Skeletal muscle tissue (tissue), 5 donors: ENCODE measurements around the gene SORCS1. TPM values are rescaled to one million over a fixed set of nuclear protein-coding genes. Genes with fewer than 3 reads are reported as not detected.

Experiments
- H3K27ac ChIP-seq: one replicate; pipeline ENCODE4 v1.7.0; 2013; ENCODE audit warnings: mild to moderate bottlenecking, low read depth, low read length, inconsistent platforms
- H3K27me3 ChIP-seq, 3 donors: one replicate each; pipeline ENCODE4 v1.7.0; 2013; ENCODE audit warnings: low read length in 3 of 3; ENCODE audit not compliant: control insufficient read depth in 3 of 3, insufficient read depth in 3 of 3
- H3K36me3 ChIP-seq, 3 donors: one replicate each; pipeline ENCODE4 v1.7.0; 2013; ENCODE audit warnings: low read length in 3 of 3; ENCODE audit not compliant: control insufficient read depth in 3 of 3, insufficient read depth in 3 of 3
- H3K4me1 ChIP-seq, 3 donors: one replicate each; pipeline ENCODE4 v1.7.0; 2013; ENCODE audit warnings: low read length in 3 of 3, mild to moderate bottlenecking in 3 of 3; ENCODE audit not compliant: control insufficient read depth in 3 of 3, insufficient read depth in 3 of 3
- H3K4me3 ChIP-seq, 3 donors: one replicate each; pipeline ENCODE4 v1.7.0; 2013; ENCODE audit warnings: low read length in 3 of 3
- H3K9ac ChIP-seq, 3 donors: one replicate each; pipeline ENCODE4 v1.7.0; 2013; ENCODE audit warnings: low read length in 3 of 3, mild to moderate bottlenecking in 3 of 3, moderate library complexity in 2 of 3, low read depth in 1 of 3
- H3K9me3 ChIP-seq, 3 donors: one replicate each; pipeline ENCODE4 v1.7.0; 2013; ENCODE audit warnings: low read length in 3 of 3; ENCODE audit not compliant: control insufficient read depth in 3 of 3
- small RNA-seq: library from RNA; depleted of rRNA; stranded (forward); fragments of <200 nt; gene quantifications from one replicate; pipeline ENCODE3, GENCODE V24; 2014
- total RNA-seq: library from RNA; depleted of rRNA; stranded (reverse); fragments of >200 nt; gene quantifications from one replicate; pipeline ENCODE4 v1.2.3, GENCODE V29; 2014
- donor health status: Osteomylitis.

SORCS1 gene
- total RNA-seq, 1 donor from 2014 or later: 4.2 TPM

DNA sequence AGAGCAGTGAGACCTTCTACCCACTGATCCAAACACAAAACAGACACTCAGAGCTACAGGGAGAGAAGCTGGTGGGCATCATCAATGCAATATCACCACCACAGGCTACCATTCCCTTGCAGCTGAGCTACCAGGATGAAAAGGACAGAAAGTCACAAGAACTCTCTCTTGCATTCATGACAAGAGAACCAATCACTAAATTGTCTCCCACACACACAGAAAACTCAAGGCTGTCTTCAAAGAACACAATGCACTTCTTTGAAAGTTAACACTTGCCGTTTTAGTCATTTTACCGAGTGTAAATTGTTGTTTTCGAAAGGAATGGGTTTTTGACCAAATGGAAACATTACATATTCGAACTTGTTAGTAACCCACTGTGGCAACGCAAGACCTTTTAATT, 626.6 kb downstream of the SORCS1 start:
- no peak overlapping the region for H3K27ac ChIP-seq
- no peak overlapping the region for H3K9ac ChIP-seq
- H3K9me3 ChIP-seq: no peaks in the 10 kb centered on the region
- H3K27me3 ChIP-seq: no peaks in the 10 kb centered on the region
- H3K4me1 ChIP-seq: no peaks in the 10 kb centered on the region
- H3K36me3 ChIP-seq: no peaks in the 10 kb centered on the region
- no peak overlapping the region for H3K4me3 ChIP-seq

DNA sequence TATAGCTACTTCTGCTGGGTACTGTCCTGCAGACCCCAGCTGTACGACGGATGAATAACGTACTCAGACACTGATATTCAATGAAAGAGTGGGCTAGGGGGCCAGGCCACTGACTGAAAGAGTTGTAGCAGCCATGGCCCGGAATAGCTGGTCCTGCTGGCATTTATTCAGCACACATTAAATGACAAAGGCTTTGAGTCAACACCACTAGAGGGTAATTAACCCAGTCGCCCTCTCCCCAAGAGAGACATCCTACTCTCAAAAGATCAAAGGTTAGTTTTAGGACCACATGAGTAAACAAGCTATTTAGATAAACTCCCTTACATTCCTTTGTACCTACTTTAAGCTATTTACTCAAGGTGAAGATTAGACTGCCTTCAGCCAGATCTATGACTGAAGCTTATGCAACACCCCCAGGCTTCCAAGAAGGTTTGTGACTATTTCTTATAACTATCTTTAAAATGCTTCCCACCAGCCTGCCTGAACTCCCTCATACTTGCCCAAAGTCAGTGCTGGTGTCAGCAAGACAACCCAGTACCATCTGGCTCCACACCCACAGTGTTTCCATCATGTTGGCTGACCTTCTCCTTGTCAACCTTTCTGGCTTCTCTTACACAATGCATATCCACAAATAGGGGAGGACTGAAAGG, 629.1 kb downstream of the SORCS1 start:
- no peak overlapping the region for H3K9ac ChIP-seq
- no peak overlapping the region for H3K27ac ChIP-seq
- H3K4me1 ChIP-seq: no peaks in the 10 kb centered on the region
- no peaks in the 10 kb centered on the region for H3K36me3 ChIP-seq
- no peaks in the 10 kb centered on the region for H3K27me3 ChIP-seq
- H3K4me3 ChIP-seq: no peak overlapping the region
- no peaks in the 10 kb centered on the region for H3K9me3 ChIP-seq

DNA sequence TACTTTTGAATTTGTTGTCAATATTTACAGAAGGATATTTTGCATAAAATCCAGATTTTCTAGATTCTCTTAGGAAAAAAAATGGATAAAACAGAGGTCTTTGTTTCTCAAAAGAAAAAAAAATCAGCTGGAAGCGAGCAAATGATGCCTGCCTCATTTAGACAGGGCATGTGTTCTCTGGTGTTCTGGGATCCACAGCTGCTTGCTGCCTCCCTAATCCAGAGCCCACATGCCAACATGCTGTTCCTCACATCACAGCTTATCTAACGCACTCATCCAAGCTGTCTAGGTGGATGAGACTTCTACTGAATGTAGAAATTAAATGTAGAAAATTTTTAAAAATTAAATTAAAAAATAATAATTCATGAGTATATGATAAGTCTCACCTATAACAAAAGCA, 630.1 kb downstream of the SORCS1 start:
- Histone ChIP-seq H3K36me3 (no peaks in the 10 kb centered on the region), H3K9ac (no peak overlapping the region), H3K9me3 (no peaks in the 10 kb centered on the region), H3K4me3 (no peak overlapping the region), H3K27ac (no peak overlapping the region), H3K4me1 (no peaks in the 10 kb centered on the region), H3K27me3 (no peaks in the 10 kb centered on the region)

DNA sequence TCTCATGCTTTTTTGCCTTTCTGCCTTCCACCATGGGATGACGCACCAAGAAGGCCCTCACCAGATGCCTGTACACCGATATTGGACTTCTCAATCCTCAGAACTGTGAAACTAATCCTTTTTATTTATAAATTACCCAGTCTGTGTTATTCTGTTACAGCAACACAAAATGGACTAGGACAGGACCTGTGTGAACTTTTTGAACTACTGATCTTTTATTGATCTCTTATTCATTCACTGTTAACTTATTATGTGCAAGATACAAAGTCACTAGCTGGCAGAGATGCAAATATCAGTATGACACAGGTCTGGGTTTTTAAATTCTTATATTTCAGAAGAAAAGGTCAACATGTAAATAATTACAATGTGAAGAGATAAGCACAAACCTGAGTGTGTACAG, 635.8 kb downstream of the SORCS1 start:
- H3K4me1 ChIP-seq: no peaks in the 10 kb centered on the region
- no peak overlapping the region for H3K4me3 ChIP-seq
- H3K36me3 ChIP-seq: no peaks in the 10 kb centered on the region
- H3K27me3 ChIP-seq: no peaks in the 10 kb centered on the region
- no peak overlapping the region for H3K9ac ChIP-seq
- no peak overlapping the region for H3K27ac ChIP-seq
- H3K9me3 ChIP-seq: no peaks in the 10 kb centered on the region

DNA sequence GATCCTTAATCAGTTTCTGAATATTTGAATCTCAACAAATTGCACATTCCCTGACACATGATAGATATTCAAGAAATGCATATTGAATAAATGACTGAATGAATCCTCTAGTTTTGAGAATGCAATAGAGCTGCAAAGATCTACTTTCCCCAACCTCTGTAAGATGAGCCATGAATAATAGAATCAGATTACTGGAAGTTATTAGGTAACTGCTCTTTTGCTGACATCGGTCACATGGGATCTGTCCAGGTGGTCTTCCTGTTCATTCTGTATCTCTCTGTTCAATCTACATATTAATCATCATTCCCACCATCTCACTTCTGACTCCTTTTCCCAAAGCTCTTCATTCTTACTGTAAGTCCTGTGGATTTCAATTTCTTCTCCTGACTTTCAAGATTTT, 638.7 kb downstream of the SORCS1 start:
- Histone ChIP-seq H3K36me3 (no peaks in the 10 kb centered on the region), H3K4me3 (no peak overlapping the region)

More for the DNA sequence above, 638.7 kb downstream of the SORCS1 start:
- no peaks in the 10 kb centered on the region for H3K27me3 ChIP-seq
- H3K9me3 ChIP-seq: no peaks in the 10 kb centered on the region
- H3K27ac ChIP-seq: no peak overlapping the region
- no peaks in the 10 kb centered on the region for H3K4me1 ChIP-seq
- no peak overlapping the region for H3K9ac ChIP-seq

Small RNA genes lying within 50 kb of the gene (small RNA-seq; reads per million reads assigned to genes)
- gene RNA5SP325: 0.28 reads per million, percentile 25 among the genes with 10 or more reads in this experiment
